ENCODE measurements around the gene ST8SIA5. TPM values are rescaled to one million over a fixed set of nuclear protein-coding genes. Genes with fewer than 3 reads are reported as not detected.

Gene ST8SIA5
- polyA plus RNA-seq, 4 donors, result 0.90 to 1.1 (median 0.96) TPM

GRCh38 chr18:46636040-46636630, 120.7 kb downstream of the ST8SIA5 start:
- no peak for DNase-seq (ENCODE audit: low read depth in 4 of 4, low spot score in 3 of 4)

- no peak for DNase-seq (ENCODE audit: low read depth in 4 of 4, low spot score in 3 of 4)
These were observed 124.3 kb downstream of the ST8SIA5 start for GRCh38 chr18:46632401-46633071.

DNA sequence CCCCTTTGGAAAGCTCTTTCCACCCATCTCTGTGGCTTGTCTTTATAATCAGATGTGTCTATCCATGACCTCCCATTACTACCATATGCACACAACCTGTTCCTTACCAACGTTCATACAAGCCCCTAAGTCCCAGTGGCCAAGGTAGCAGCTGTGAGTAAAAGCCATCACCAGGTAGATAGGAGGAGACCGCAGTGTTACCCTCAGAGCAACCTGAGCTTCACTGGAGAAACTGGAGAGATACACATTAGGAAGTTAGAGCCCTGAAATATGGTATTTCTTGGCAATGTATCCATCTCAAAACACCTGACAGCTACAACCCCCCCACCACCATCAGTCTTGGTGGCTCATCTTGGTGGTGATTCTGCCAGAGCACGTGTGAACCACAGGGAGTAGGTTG, 125.9 kb downstream of the ST8SIA5 start:
- no peak for DNase-seq (ENCODE audit: low read depth in 4 of 4, low spot score in 3 of 4)

GRCh38 chr18:46630160-46630559, 126.7 kb downstream of the ST8SIA5 start:
- no peak for DNase-seq (ENCODE audit: low read depth in 4 of 4, low spot score in 3 of 4)

DNA sequence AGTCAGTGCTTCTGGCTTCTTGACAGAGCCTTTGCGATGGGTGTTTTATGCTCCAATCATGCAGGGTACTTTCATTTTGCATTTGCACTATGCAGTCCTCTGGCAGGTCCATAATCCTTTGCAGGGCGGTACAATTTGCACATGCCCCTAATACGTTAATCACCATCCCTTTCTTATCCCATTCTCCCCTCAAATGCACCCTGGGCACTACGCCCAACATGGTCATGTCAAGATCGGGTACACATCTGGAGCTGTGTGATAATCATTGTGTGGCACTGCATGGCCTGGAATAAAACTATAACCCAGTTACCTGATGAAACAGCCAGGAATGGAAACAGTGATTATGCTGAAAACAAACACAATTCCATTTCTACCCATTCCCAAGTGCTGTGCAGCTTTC, 127.5 kb downstream of the ST8SIA5 start:
- DNase-seq (ENCODE audit: low read depth in 4 of 4, low spot score in 3 of 4), result no peak

DNA sequence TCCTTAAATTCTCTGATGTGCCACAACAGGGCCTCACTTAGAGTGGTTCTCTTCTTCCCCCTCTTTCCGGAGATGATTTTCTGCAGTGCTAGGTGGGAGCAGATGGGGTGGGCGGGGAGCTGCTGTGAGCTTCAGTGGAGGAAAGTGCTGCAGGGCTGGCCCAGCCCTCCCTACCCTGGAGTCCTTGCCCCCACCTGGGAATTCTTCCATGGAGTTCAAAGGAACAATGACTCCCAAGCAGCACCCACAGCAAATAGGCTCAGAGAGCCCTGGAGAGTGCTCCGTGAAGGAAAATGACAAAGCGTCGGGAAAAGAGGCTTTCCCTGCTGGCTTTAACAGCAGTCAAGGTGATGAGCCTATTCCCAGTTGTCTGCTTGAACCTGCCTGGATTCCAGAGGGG, 128.6 kb downstream of the ST8SIA5 start:
- no peak for DNase-seq (ENCODE audit: low read depth in 4 of 4, low spot score in 3 of 4)

GRCh38 chr18:46627136-46627535, 129.7 kb downstream of the ST8SIA5 start:
- DNase-seq (ENCODE audit: low read depth in 4 of 4, low spot score in 3 of 4), result no peak

DNA sequence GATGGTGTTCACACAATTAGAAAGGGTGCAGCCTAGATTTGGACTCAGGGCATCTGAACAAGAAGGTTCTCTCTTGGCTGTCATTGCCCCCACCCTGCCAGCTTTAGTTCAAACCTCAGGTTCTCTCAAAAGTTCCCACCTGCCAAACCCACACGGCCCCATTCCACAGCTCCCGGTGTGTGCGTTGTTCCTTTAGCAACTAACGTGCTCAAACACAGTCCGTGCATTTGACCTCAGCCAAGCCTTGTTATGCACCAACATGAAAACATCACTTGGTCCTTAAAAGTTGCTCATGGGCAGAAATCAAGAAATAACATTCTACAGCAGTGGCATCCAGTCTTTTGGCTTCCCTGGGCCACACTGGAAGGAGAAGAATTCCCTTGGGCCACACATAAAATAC, 131.8 kb downstream of the ST8SIA5 start:
- no peak for DNase-seq (ENCODE audit: low read depth in 4 of 4, low spot score in 3 of 4)

DNA sequence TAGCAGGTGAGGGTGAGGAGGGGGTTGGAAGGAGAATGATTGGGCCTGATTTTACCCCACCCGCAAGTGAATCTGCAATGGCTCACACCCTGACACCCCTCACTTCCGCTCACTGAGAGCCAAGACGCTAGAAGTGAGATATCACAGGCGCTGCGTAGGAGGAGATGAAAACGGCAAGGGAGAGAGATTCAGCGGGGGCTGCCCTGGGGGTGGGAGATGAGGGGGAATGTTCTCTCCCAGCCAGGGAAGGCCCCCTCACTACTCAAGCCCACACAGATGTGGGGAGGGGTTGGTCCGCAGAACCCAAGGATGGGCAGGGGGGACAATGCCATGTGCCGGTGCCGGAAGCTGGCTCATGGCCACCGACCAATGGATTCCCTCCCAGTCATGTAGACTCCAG, 132.7 kb downstream of the ST8SIA5 start:
- no peak for DNase-seq (ENCODE audit: low read depth in 4 of 4, low spot score in 3 of 4)

DNA sequence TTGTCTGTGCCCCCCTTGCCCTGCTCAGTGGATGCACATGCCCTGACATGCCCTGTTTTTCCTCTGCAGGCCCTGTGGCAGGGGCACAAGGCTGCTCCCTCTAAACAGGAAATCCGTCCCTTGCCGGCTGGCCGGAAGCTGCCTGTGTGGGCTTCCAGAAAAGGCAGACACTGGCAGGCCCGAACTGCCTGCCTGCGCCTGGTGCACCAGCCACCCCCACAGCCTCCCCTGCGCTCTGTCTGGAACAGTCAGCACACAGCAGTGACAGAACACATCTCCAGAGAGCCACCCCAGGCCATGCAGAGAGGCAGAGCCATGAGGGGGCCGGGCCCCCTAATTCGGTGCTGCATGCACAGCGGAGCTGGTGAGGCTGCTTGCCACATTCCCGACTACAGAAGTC, 133.3 kb downstream of the ST8SIA5 start:
- no peak for DNase-seq (ENCODE audit: low read depth in 4 of 4, low spot score in 3 of 4)

DNA sequence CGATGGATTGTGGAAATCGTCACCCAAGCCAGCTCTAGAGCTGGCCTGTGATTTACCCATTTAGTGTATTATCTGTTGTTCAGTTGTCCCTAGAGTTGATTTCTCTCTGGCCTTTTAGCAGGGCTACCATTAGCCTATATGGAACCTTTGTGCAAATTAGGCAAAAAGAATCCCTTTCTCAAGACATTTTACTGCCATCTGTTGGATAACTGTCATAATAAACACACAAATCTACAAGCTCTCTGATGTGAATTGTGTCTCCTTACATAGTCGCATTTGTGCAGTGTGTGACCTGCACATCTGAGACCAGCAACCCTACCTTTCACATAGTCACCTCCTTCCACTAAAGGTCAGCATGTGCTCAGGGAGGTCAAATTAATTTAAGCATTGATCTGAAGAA, 133.9 kb downstream of the ST8SIA5 start:
- DNase-seq (ENCODE audit: low read depth in 4 of 4, low spot score in 3 of 4), result no peak

GRCh38 chr18:46622451-46622850, 134.4 kb downstream of the ST8SIA5 start:
- DNase-seq (ENCODE audit: low read depth in 4 of 4, low spot score in 3 of 4), result no peak

GRCh38 chr18:46621871-46622270, 135.0 kb downstream of the ST8SIA5 start:
- DNase-seq (ENCODE audit: low read depth in 4 of 4, low spot score in 3 of 4), result no peak

GRCh38 chr18:46621111-46621766, 135.6 kb downstream of the ST8SIA5 start:
- DNase-seq (ENCODE audit: low read depth in 4 of 4, low spot score in 3 of 4), result no peak

GRCh38 chr18:46619559-46619958, 137.3 kb downstream of the ST8SIA5 start:
- no peak for DNase-seq (ENCODE audit: low read depth in 4 of 4, low spot score in 3 of 4)

Other genes starting within 250 kb of the ST8SIA5 start
- 1 to 10 TPM in 1 of 4 donors, under 1 TPM in 3; 0.37 to 1.2 (median 0.67) TPM for gene LOXHD1, start 99.8 kb downstream of the ST8SIA5 start, polyA plus RNA-seq (ENCODE audit: insufficient read length in 4 of 4)
- gene PIAS2, start 160.5 kb upstream of the ST8SIA5 start, polyA plus RNA-seq (ENCODE audit: insufficient read length in 4 of 4), result 10 to 100 TPM; 21.7 to 29.4 (median 28.6) TPM
- gene KATNAL2, start 160.5 kb upstream of the ST8SIA5 start, polyA plus RNA-seq (ENCODE audit: insufficient read length in 4 of 4), result 10 to 100 TPM in 3 of 4 donors, 1 to 10 TPM in 1; 9.6 to 13.2 (median 10.6) TPM

Data from right renal pelvis (tissue), 4 donors.